Liver (tissue), 3 donors: ENCODE results near the gene PSTPIP1.

Source experiments
- ATF3 ChIP-seq: IDR thresholded peaks from 2 replicates; pipeline ENCODE4 v1.6.1; 2016; ENCODE audit warnings: antibody characterized with exemption
- CTCF ChIP-seq: fragments of 150-350 bp; IDR thresholded peaks from 2 replicates; pipeline ENCODE4 v1.5.1; 2017; ENCODE audit warnings: improper control_type of control experiment, low read depth, low read length; ENCODE audit not compliant: missing input control
- GABPA ChIP-seq, 2 donors: IDR thresholded peaks in 1 of 2; conservative IDR thresholded peaks in 1 of 2; 2 replicates each; pipeline ENCODE4 v1.6.1; 2016; ENCODE audit warnings: antibody characterized with exemption in 2 of 2, mild to moderate bottlenecking in 1 of 2, moderate library complexity in 1 of 2
- JUND ChIP-seq, 2 donors: IDR thresholded peaks; 2 replicates each; pipeline ENCODE4 v1.6.1; 2016; ENCODE audit warnings: antibody characterized with exemption in 2 of 2
- MAX ChIP-seq: IDR thresholded peaks from 2 replicates; pipeline ENCODE4 v1.6.1; 2016; ENCODE audit warnings: antibody characterized with exemption
- NR2F2 ChIP-seq: IDR thresholded peaks from 2 replicates; pipeline ENCODE4 v1.6.1; 2016; ENCODE audit warnings: antibody characterized with exemption
- RAD21 ChIP-seq, 2 donors: IDR thresholded peaks; 2 replicates each; pipeline ENCODE4 v1.6.1; 2016; ENCODE audit warnings: antibody characterized with exemption in 2 of 2, mild to moderate bottlenecking in 2 of 2
- RXRA ChIP-seq, 2 donors: IDR thresholded peaks; 2 replicates each; pipeline ENCODE4 v1.6.1; 2017 to 2018; ENCODE audit warnings: antibody characterized with exemption in 2 of 2, mild to moderate bottlenecking in 1 of 2
- SP1 ChIP-seq: IDR thresholded peaks from 2 replicates; pipeline ENCODE4 v1.6.1; 2018; ENCODE audit warnings: antibody characterized with exemption, mild to moderate bottlenecking
- TAF1 ChIP-seq: conservative IDR thresholded peaks from 2 replicates; pipeline ENCODE4 v1.6.1; 2016; ENCODE audit warnings: antibody characterized with exemption, mild to moderate bottlenecking
- YY1 ChIP-seq: IDR thresholded peaks from 2 replicates; pipeline ENCODE4 v1.6.1; 2016; ENCODE audit warnings: antibody characterized with exemption, mild to moderate bottlenecking
- ZBTB33 ChIP-seq: IDR thresholded peaks from 2 replicates; pipeline ENCODE4 v1.6.1; 2016; ENCODE audit warnings: antibody characterized with exemption
- TF ChIP-seq, protein P1 (sequence below): IDR thresholded peaks from 2 replicates; pipeline ENCODE4 v1.6.1; 2016; ENCODE audit warnings: antibody characterized with exemption, mild to moderate bottlenecking
- donor health status: healthy.
- donor health status: healthy.

GRCh38 chr15:76964157-76964556 lies 30.8 kb upstream of the PSTPIP1 start:
- TF ChIP-seq CTCF (no peak), YY1 (no peak), JUND (IDR thresholded peaks at IDR 0.05) (no peak), ZBTB33 (no peak), RAD21 (IDR thresholded peaks at IDR 0.05) (no peak), MAX (no peak), SP1 (no peak), TAF1 (no peak), ATF3 (no peak), NR2F2 (no peak), GABPA (IDR thresholded peaks at IDR 0.05 in 1 of 2, conservative IDR thresholded peaks at IDR 0.05 in 1 of 2) (no peak), RXRA (IDR thresholded peaks at IDR 0.05) (no peak)
- TF ChIP-seq, protein P1, sequence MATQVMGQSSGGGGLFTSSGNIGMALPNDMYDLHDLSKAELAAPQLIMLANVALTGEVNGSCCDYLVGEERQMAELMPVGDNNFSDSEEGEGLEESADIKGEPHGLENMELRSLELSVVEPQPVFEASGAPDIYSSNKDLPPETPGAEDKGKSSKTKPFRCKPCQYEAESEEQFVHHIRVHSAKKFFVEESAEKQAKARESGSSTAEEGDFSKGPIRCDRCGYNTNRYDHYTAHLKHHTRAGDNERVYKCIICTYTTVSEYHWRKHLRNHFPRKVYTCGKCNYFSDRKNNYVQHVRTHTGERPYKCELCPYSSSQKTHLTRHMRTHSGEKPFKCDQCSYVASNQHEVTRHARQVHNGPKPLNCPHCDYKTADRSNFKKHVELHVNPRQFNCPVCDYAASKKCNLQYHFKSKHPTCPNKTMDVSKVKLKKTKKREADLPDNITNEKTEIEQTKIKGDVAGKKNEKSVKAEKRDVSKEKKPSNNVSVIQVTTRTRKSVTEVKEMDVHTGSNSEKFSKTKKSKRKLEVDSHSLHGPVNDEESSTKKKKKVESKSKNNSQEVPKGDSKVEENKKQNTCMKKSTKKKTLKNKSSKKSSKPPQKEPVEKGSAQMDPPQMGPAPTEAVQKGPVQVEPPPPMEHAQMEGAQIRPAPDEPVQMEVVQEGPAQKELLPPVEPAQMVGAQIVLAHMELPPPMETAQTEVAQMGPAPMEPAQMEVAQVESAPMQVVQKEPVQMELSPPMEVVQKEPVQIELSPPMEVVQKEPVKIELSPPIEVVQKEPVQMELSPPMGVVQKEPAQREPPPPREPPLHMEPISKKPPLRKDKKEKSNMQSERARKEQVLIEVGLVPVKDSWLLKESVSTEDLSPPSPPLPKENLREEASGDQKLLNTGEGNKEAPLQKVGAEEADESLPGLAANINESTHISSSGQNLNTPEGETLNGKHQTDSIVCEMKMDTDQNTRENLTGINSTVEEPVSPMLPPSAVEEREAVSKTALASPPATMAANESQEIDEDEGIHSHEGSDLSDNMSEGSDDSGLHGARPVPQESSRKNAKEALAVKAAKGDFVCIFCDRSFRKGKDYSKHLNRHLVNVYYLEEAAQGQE, result no peak
